ENCODE data around the gene CASZ1. TPM values are rescaled to one million over a fixed set of nuclear protein-coding genes. Genes with fewer than 3 reads are reported as not detected.

CASZ1 gene
- polyA plus RNA-seq, 3 donors = 0.30 to 3.7 (median 0.50) TPM

DNA sequence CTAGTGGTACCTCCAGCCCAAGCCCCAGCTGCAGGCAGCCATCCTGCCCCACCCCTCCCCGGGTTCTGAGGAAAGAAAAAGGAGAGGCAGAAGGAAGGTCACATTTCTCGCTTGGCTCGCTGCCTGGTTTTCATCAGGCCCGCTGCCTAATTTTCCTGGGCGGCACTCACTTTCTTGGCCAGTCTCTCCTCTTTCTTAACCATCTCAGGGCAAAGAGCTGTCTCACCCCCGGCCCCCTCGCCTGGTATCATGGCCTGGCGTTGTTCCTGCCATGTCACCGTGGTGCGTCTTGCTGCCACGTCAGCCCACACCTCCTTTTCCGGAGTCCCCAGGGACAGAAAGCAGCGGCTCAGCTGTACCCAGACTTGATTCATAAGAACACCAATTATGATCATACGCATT, 26.6 kb upstream of the CASZ1 start:
- Mint-ChIP-seq H3K27ac (no peak overlapping the region), H3K27me3 (ENCODE audit: low read depth in 3 of 3) (peaks cover 3 to 11% (median 7%) of the 10 kb centered on the region in 3 donors), H3K4me1 (no peaks in the 10 kb centered on the region), H3K4me3 (no peak overlapping the region), H3K9me3 (peaks cover 0 to 1% (median 0%) of the 10 kb centered on the region in 7 donors), H3K36me3 (no peaks in the 10 kb centered on the region)
- no peak overlapping the region for H3K4me3 ChIP-seq (replicated peaks in 1 of 3; ENCODE audit: low read depth in 2 of 3, low read length in 3 of 3)
- no peaks in the 10 kb centered on the region for H3K4me1 ChIP-seq (ENCODE audit: control insufficient read depth in 1 of 2, insufficient read depth in 2 of 2, low read length in 2 of 2)
- H3K27ac ChIP-seq (ENCODE audit: low read depth in 1 of 2, low read length in 2 of 2) = no peak overlapping the region
- H3K27me3 ChIP-seq (ENCODE audit: control insufficient read depth in 2 of 2, insufficient read depth in 2 of 2, low read length in 2 of 2) = no peaks in the 10 kb centered on the region
- H2AFZ ChIP-seq (ENCODE audit: insufficient read depth, low read depth, low read length, poor library complexity, severe bottlenecking) = no peak overlapping the region
- H4K20me1 ChIP-seq (ENCODE audit: insufficient read depth, low read length) = no peaks in the 10 kb centered on the region
- no peak overlapping the region for H3K9ac ChIP-seq (ENCODE audit: insufficient read depth, low read length, poor library complexity, severe bottlenecking)
- no peak for DNase-seq
- no peaks in the 10 kb centered on the region for H3K36me3 ChIP-seq (replicated peaks in 1 of 2; ENCODE audit: control insufficient read depth in 1 of 2, insufficient read depth in 2 of 2, low read length in 2 of 2)
- H3K79me2 ChIP-seq (ENCODE audit: insufficient read depth, low read length) = no peaks in the 10 kb centered on the region
- TF ChIP-seq, protein P1, sequence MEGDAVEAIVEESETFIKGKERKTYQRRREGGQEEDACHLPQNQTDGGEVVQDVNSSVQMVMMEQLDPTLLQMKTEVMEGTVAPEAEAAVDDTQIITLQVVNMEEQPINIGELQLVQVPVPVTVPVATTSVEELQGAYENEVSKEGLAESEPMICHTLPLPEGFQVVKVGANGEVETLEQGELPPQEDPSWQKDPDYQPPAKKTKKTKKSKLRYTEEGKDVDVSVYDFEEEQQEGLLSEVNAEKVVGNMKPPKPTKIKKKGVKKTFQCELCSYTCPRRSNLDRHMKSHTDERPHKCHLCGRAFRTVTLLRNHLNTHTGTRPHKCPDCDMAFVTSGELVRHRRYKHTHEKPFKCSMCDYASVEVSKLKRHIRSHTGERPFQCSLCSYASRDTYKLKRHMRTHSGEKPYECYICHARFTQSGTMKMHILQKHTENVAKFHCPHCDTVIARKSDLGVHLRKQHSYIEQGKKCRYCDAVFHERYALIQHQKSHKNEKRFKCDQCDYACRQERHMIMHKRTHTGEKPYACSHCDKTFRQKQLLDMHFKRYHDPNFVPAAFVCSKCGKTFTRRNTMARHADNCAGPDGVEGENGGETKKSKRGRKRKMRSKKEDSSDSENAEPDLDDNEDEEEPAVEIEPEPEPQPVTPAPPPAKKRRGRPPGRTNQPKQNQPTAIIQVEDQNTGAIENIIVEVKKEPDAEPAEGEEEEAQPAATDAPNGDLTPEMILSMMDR (IDR thresholded peaks at IDR 0.05) = no peak
- intact Hi-C loops (cut with micrococcal nuclease) = no loop called here
- 75% methylated on average over 12 of the region's 14 CpGs for WGBS (ENCODE audit: insufficient coverage)
- no peaks in the 10 kb centered on the region for H3K9me3 ChIP-seq (replicated peaks in 1 of 2; ENCODE audit: control insufficient read depth in 1 of 2, insufficient read depth in 1 of 2, low read length in 2 of 2)
- no peak overlapping the region for H3K4me2 ChIP-seq (replicated peaks; ENCODE audit: extremely low read depth, low read length, poor library complexity, severe bottlenecking)

DNA sequence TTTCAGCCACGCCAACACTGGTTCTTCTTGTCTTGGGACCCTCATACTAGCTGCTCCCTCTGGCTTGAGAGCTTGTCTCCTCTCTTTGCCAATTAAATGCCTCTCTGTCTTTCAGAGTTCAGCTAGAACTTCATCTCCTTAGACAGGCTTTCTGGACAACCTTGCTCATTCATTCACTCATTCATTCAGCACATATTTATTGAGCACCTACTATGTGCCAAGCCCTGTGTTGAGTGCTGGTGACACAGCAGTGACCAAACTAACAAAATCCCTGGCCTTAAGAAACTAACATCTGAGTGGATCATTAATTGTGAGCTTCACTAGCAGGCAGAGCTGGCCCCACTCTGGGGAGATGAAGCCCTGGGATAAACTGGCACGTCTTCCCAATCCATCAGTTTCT, 24.9 kb upstream of the CASZ1 start:
- H3K4me2 ChIP-seq (replicated peaks; ENCODE audit: extremely low read depth, low read length, poor library complexity, severe bottlenecking) = no peak overlapping the region
- Mint-ChIP-seq H3K9me3 (no peaks in the 10 kb centered on the region), H3K4me3 (no peak overlapping the region), H3K27me3 (ENCODE audit: low read depth in 3 of 3) (peaks cover 2 to 7% (median 5%) of the 10 kb centered on the region in 3 donors), H3K4me1 (no peaks in the 10 kb centered on the region), H3K27ac (no peak overlapping the region), H3K36me3 (no peaks in the 10 kb centered on the region)
- DNase-seq = no peak
- no peak overlapping the region for H3K4me3 ChIP-seq (replicated peaks in 1 of 3; ENCODE audit: low read depth in 2 of 3, low read length in 3 of 3)
- no peaks in the 10 kb centered on the region for H3K9me3 ChIP-seq (replicated peaks in 1 of 2; ENCODE audit: control insufficient read depth in 1 of 2, insufficient read depth in 1 of 2, low read length in 2 of 2)
- no peak overlapping the region for H3K27ac ChIP-seq (ENCODE audit: low read depth in 1 of 2, low read length in 2 of 2)
- no peaks in the 10 kb centered on the region for H3K27me3 ChIP-seq (ENCODE audit: control insufficient read depth in 2 of 2, insufficient read depth in 2 of 2, low read length in 2 of 2)
- H4K20me1 ChIP-seq (ENCODE audit: insufficient read depth, low read length) = no peaks in the 10 kb centered on the region
- 93% methylated on average over 1 of the region's 2 CpGs for WGBS (ENCODE audit: insufficient coverage)
- no peak overlapping the region for H3K9ac ChIP-seq (ENCODE audit: insufficient read depth, low read length, poor library complexity, severe bottlenecking)
- H3K4me1 ChIP-seq (ENCODE audit: control insufficient read depth in 1 of 2, insufficient read depth in 2 of 2, low read length in 2 of 2) = no peaks in the 10 kb centered on the region
- TF ChIP-seq, protein P1 (IDR thresholded peaks at IDR 0.05) = no peak
- intact Hi-C loops (cut with micrococcal nuclease) = no loop called here
- H2AFZ ChIP-seq (ENCODE audit: insufficient read depth, low read depth, low read length, poor library complexity, severe bottlenecking) = no peak overlapping the region
- no peaks in the 10 kb centered on the region for H3K79me2 ChIP-seq (ENCODE audit: insufficient read depth, low read length)
- no peaks in the 10 kb centered on the region for H3K36me3 ChIP-seq (replicated peaks in 1 of 2; ENCODE audit: control insufficient read depth in 1 of 2, insufficient read depth in 2 of 2, low read length in 2 of 2)

Measured in CD14-positive monocyte (primary cell).